ENCODE measurements around the gene C4orf51. TPM values are rescaled to one million over a fixed set of nuclear protein-coding genes. Genes with fewer than 3 reads are reported as not detected.

Gene C4orf51
- total and polyA plus RNA-seq, 4 donors, result not detected

DNA sequence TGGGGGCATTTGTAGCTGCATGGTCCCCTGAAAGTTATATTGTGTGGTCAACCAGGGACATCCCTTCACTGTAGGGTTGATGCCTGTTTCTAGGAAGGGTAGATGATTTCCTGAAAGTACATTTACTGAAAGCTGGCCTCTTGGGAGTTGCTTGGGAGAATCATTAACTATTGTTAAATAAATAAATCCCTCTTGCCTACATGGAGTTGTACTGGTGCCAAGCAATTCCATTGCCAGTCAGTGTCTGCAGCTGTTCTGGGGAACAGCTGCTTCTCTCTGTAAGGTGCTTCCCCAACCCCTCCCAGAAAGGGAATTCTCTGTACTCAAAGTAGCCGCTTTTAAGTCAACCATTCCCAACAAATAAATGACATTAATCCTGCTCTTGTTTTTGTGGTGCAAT lies 51.1 kb downstream of the C4orf51 start:
- no peak for TF ChIP-seq FOXA1 (IDR thresholded peaks at IDR 0.05)
- TF ChIP-seq HNF4A (conservative IDR thresholded peaks at IDR 0.05), result peak; percentile 48 to 49
- peak; percentile 57 for TF ChIP-seq SP1 (IDR thresholded peaks at IDR 0.05)
- TF ChIP-seq RAD21 (IDR thresholded peaks at IDR 0.05), result peak; percentile 11 to 31
- TF ChIP-seq NR2F2 (IDR thresholded peaks at IDR 0.05), result no peak
- peak; percentile 29 for TF ChIP-seq YY1 (IDR thresholded peaks at IDR 0.05)
- peak in 1 of 2 donors; percentile 52 for TF ChIP-seq RXRA (IDR thresholded peaks at IDR 0.05)
- peak; percentile 32 for TF ChIP-seq TAF1 (conservative IDR thresholded peaks at IDR 0.05)
- TF ChIP-seq FOXA2 (IDR thresholded peaks at IDR 0.05), result peak; percentile 18
- peak in 1 of 2 donors; percentile 12 for TF ChIP-seq JUND (IDR thresholded peaks at IDR 0.05)
- TF ChIP-seq, protein P1, sequence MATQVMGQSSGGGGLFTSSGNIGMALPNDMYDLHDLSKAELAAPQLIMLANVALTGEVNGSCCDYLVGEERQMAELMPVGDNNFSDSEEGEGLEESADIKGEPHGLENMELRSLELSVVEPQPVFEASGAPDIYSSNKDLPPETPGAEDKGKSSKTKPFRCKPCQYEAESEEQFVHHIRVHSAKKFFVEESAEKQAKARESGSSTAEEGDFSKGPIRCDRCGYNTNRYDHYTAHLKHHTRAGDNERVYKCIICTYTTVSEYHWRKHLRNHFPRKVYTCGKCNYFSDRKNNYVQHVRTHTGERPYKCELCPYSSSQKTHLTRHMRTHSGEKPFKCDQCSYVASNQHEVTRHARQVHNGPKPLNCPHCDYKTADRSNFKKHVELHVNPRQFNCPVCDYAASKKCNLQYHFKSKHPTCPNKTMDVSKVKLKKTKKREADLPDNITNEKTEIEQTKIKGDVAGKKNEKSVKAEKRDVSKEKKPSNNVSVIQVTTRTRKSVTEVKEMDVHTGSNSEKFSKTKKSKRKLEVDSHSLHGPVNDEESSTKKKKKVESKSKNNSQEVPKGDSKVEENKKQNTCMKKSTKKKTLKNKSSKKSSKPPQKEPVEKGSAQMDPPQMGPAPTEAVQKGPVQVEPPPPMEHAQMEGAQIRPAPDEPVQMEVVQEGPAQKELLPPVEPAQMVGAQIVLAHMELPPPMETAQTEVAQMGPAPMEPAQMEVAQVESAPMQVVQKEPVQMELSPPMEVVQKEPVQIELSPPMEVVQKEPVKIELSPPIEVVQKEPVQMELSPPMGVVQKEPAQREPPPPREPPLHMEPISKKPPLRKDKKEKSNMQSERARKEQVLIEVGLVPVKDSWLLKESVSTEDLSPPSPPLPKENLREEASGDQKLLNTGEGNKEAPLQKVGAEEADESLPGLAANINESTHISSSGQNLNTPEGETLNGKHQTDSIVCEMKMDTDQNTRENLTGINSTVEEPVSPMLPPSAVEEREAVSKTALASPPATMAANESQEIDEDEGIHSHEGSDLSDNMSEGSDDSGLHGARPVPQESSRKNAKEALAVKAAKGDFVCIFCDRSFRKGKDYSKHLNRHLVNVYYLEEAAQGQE (IDR thresholded peaks at IDR 0.05), result no peak
- no peak for TF ChIP-seq HNF4G (IDR thresholded peaks at IDR 0.05)
- TF ChIP-seq GABPA (IDR thresholded peaks at IDR 0.05 in 1 of 2, conservative IDR thresholded peaks at IDR 0.05 in 1 of 2), result no peak
- TF ChIP-seq EGR1 (IDR thresholded peaks at IDR 0.05; ENCODE audit: low read depth in 2 of 2), result peak in 1 of 2 donors; percentile 11
- TF ChIP-seq, protein P2, sequence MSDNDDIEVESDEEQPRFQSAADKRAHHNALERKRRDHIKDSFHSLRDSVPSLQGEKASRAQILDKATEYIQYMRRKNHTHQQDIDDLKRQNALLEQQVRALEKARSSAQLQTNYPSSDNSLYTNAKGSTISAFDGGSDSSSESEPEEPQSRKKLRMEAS (IDR thresholded peaks at IDR 0.05), result no peak
- H3K4me1 ChIP-seq (ENCODE audit: control insufficient read depth in 4 of 4, insufficient read depth in 4 of 4, low read length in 3 of 4), result peaks cover 6 to 29% (median 21%) of the 10 kb centered on the region in 4 donors
- no peaks in the 10 kb centered on the region for H3K27me3 ChIP-seq (ENCODE audit: control insufficient read depth in 4 of 4, insufficient read depth in 4 of 4, low read length in 3 of 4)
- WGBS, result 29% methylated on average over 1 of the region's 1 CpG
- H3K4me3 ChIP-seq (ENCODE audit: low read depth in 1 of 3, low read length in 3 of 3), result no peak overlapping the region
- DNase-seq (ENCODE audit: low spot score), result no peak
- no peaks in the 10 kb centered on the region for H3K36me3 ChIP-seq (ENCODE audit: control insufficient read depth in 4 of 4, insufficient read depth in 3 of 4, low read depth in 1 of 4, low read length in 3 of 4)
- H3K27ac ChIP-seq (ENCODE audit: low read depth in 1 of 2, low read length in 2 of 2), result no peak overlapping the region
- H3K9ac ChIP-seq (ENCODE audit: low read depth in 1 of 2, low read length in 2 of 2), result no peak overlapping the region
- no peaks in the 10 kb centered on the region for H3K9me3 ChIP-seq (ENCODE audit: control insufficient read depth in 4 of 4, low read length in 3 of 4)

DNA sequence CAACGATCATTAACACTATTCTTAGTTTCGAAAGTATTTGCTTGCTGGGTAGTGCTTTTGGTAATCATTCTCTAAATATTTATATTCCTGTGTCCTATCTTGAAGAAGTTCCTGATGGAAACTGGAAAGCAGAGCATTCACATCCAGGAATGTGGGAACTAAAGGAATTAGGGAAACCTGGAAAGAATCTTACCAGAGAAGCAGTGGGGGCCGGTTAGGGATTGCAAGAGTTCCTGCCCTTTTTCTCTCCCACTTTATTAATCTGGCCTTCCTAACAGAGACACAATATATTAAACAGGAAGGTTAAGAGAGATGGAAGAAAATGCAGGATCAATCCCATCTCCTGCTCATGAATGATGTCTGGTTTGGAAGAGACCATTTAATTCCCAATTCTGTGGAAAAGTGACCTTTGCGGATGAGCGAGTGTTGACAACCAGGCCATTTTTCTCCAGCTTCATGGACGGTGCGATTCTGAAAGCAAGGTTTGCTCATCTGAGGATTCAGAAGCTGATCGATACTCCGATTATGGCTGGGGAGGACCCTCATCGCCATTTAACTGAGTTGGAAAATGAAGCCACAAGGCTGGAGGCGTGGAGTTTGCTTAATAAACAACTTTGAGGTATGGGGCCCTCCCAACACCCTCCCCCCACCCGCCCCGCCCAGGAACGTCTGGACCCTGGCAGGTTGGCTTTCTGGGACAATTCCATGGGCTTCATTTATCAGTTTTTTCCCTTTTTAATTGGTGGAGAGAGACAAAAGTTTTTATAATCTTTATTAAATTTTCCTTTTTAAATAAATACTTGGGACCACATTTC lies 52.3 kb downstream of the C4orf51 start:
- Histone ChIP-seq H3K9me3 (ENCODE audit: control insufficient read depth in 4 of 4, low read length in 3 of 4) (no peaks in the 10 kb centered on the region), H3K27ac (ENCODE audit: low read depth in 1 of 2, low read length in 2 of 2) (peak overlapping the region; percentile 75 to 90), H3K4me3 (ENCODE audit: low read depth in 1 of 3, low read length in 3 of 3) (peak overlapping the region; percentile 29 to 68 (median 61)), H3K36me3 (ENCODE audit: control insufficient read depth in 4 of 4, insufficient read depth in 3 of 4, low read depth in 1 of 4, low read length in 3 of 4) (no peaks in the 10 kb centered on the region), H3K4me1 (ENCODE audit: control insufficient read depth in 4 of 4, insufficient read depth in 4 of 4, low read length in 3 of 4) (peaks cover 9 to 38% (median 31%) of the 10 kb centered on the region in 4 donors), H3K27me3 (ENCODE audit: control insufficient read depth in 4 of 4, insufficient read depth in 4 of 4, low read length in 3 of 4) (no peaks in the 10 kb centered on the region), H3K9ac (ENCODE audit: low read depth in 1 of 2, low read length in 2 of 2) (no peak overlapping the region)
- 20% methylated on average over 14 of the region's 14 CpGs for WGBS
- TF ChIP-seq TAF1 (conservative IDR thresholded peaks at IDR 0.05), result no peak
- TF ChIP-seq NR2F2 (IDR thresholded peaks at IDR 0.05), result no peak
- no peak for TF ChIP-seq SP1 (IDR thresholded peaks at IDR 0.05)
- TF ChIP-seq, protein P3, sequence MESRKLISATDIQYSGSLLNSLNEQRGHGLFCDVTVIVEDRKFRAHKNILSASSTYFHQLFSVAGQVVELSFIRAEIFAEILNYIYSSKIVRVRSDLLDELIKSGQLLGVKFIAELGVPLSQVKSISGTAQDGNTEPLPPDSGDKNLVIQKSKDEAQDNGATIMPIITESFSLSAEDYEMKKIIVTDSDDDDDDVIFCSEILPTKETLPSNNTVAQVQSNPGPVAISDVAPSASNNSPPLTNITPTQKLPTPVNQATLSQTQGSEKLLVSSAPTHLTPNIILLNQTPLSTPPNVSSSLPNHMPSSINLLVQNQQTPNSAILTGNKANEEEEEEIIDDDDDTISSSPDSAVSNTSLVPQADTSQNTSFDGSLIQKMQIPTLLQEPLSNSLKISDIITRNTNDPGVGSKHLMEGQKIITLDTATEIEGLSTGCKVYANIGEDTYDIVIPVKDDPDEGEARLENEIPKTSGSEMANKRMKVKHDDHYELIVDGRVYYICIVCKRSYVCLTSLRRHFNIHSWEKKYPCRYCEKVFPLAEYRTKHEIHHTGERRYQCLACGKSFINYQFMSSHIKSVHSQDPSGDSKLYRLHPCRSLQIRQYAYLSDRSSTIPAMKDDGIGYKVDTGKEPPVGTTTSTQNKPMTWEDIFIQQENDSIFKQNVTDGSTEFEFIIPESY (IDR thresholded peaks at IDR 0.05), result no peak
- no peak for TF ChIP-seq FOXA1 (IDR thresholded peaks at IDR 0.05)
- DNase-seq (ENCODE audit: low spot score), result peak; percentile 41

Measured in liver (tissue), 9 donors.